Endothelial cell of umbilical vein (primary cell): ENCODE results near the gene KRTAP5-2. TPM values are rescaled to one million over a fixed set of nuclear protein-coding genes. Genes with fewer than 3 reads are reported as not detected.
"Not testable (repeated sequence)": the region's sequence is repeated elsewhere in the genome, so short reads cannot be mapped to it uniquely, and the experiment has no call there.

ENCODE experiments used
- BruUV-seq: library from RNA; stranded (reverse); fragments of 400-500 nt; replicated peaks from 2 replicates; lab custom pipeline; 2021; lab: Mats Ljungman, UMichigan
- CTCF ChIA-PET: fragments of 300-600, 350-600 bp; sonication (Branson Sonifier 250); formaldehyde crosslinking; loops from one replicate; lab custom pipeline; 2021; ENCODE audit warnings: antibody characterized with exemption, inconsistent platforms; lab: Charles Lee
- POLR2A ChIA-PET: fragments of 300-600, 350-600 bp; sonication (Branson Sonifier 250); formaldehyde crosslinking; loops from one replicate; lab custom pipeline; 2021; ENCODE audit warnings: antibody characterized with exemption, inconsistent platforms; lab: Charles Lee
- DNase-seq: peaks from one replicate; pipeline ENCODE4 v3.0.0-alpha.2; 2011; ENCODE audit warnings: low read depth, low spot score
- FAIRE-seq: peaks from 2 replicates; lab custom pipeline; 2011; peaks lifted over from hg19 to GRCh38; lab: Jason Lieb, UNC
- H2AFZ ChIP-seq: 2 replicates; pipeline ENCODE4 v1.6.0; 2012; ENCODE audit warnings: low read depth, low read length, control low read depth, inconsistent platforms
- H3K27ac ChIP-seq: 2 replicates; pipeline ENCODE4 v1.5.1; 2011; ENCODE audit warnings: low read depth, mild to moderate bottlenecking, control low read depth, low read length, moderate library complexity; ENCODE audit not compliant: insufficient read depth
- H3K27me3 ChIP-seq, 2 experiments: 2 replicates each; pipeline versions ENCODE4 v1.6.0 to v1.6.1; 2011; ENCODE audit warnings: low read length in 2 of 2, mixed read lengths in 1 of 2; ENCODE audit not compliant: control insufficient read depth in 2 of 2, insufficient read depth in 2 of 2
- H3K36me3 ChIP-seq, 2 experiments: 2 replicates in 1 of 2; 3 replicates in 1 of 2; pipeline ENCODE4 v1.5.1; 2011; ENCODE audit warnings: low read length in 2 of 2, mild to moderate bottlenecking in 1 of 2, moderate library complexity in 1 of 2; ENCODE audit not compliant: control insufficient read depth in 2 of 2, insufficient read depth in 2 of 2; ENCODE audit errors: extremely low read depth in 1 of 2
- H3K4me1 ChIP-seq: 3 replicates; pipeline ENCODE4 v1.5.1; 2011; ENCODE audit warnings: mild to moderate bottlenecking, low read length; ENCODE audit not compliant: control insufficient read depth, insufficient read depth; ENCODE audit errors: extremely low read depth
- H3K4me2 ChIP-seq: 2 replicates; pipeline ENCODE4 v1.6.1; 2011; ENCODE audit warnings: low read length, control low read depth, mixed read lengths; ENCODE audit not compliant: insufficient read depth
- H3K4me3 ChIP-seq, 3 experiments: fragments of 200-600 bp in 1 of 3; sonication (generic), shearing (Covaris generic) in 1 of 3; replicated peaks in 1 of 3; 2 replicates each; pipeline ENCODE4 v1.5.1; 2011 to 2016; ENCODE audit warnings: control low read depth in 3 of 3, low read length in 3 of 3, mild to moderate bottlenecking in 2 of 3, inconsistent platforms in 1 of 3, low read depth in 1 of 3, moderate library complexity in 1 of 3; ENCODE audit not compliant: insufficient read depth in 1 of 3
- H3K79me2 ChIP-seq: 2 replicates; pipeline ENCODE4 v1.6.0; 2012; ENCODE audit warnings: low read length, inconsistent platforms; ENCODE audit not compliant: control insufficient read depth, insufficient read depth
- H3K9ac ChIP-seq: replicated peaks from 2 replicates; pipeline ENCODE3; 2011; ENCODE audit warnings: low read length, control low read depth; ENCODE audit not compliant: insufficient read depth; ENCODE audit errors: extremely low read depth
- H3K9me1 ChIP-seq: replicated peaks from 3 replicates; pipeline ENCODE4 v1.6.0; 2011; ENCODE audit warnings: mild to moderate bottlenecking, low read length; ENCODE audit not compliant: control insufficient read depth, insufficient read depth; ENCODE audit errors: extremely low read depth
- H3K9me3 ChIP-seq: replicated peaks from 2 replicates; pipeline ENCODE4 v1.5.1; 2012; ENCODE audit warnings: low read length, inconsistent platforms; ENCODE audit not compliant: control insufficient read depth, insufficient read depth
- H4K20me1 ChIP-seq: replicated peaks from 2 replicates; pipeline ENCODE3; 2011; ENCODE audit warnings: mild to moderate bottlenecking, low read length; ENCODE audit not compliant: control insufficient read depth, insufficient read depth; ENCODE audit errors: extremely low read depth
- CTCF ChIP-seq, 2 donors: IDR thresholded peaks; 1 replicate in 1 of 2; 2 replicates in 1 of 2; pipeline ENCODE4 v1.5.1; 2011; ENCODE audit warnings: low read length in 2 of 2, mild to moderate bottlenecking in 2 of 2, moderate library complexity in 2 of 2, control low read depth in 1 of 2, inconsistent platforms in 1 of 2, low read depth in 1 of 2; ENCODE audit not compliant: insufficient read depth in 1 of 2; ENCODE audit errors: extremely low read depth in 1 of 2
- EZH2 ChIP-seq: IDR thresholded peaks from 2 replicates; pipeline ENCODE4 v1.6.1; 2012; ENCODE audit warnings: borderline replicate concordance, low read depth, mild to moderate bottlenecking, moderate library complexity, low read length, inconsistent platforms; ENCODE audit not compliant: severe bottlenecking
- FOS ChIP-seq: IDR thresholded peaks from 2 replicates; pipeline ENCODE4 v1.6.1; 2011; ENCODE audit warnings: mild to moderate bottlenecking, low read length, moderate library complexity, borderline replicate concordance; ENCODE audit not compliant: insufficient read depth
- GATA2 ChIP-seq: IDR thresholded peaks from 2 replicates; pipeline ENCODE4 v1.7.0; 2011; ENCODE audit warnings: low read depth, mild to moderate bottlenecking, moderate library complexity, mixed read lengths, low read length; ENCODE audit not compliant: insufficient read length, insufficient read depth
- JUN ChIP-seq: IDR thresholded peaks from 2 replicates; pipeline ENCODE4 v1.6.1; 2011; ENCODE audit warnings: borderline replicate concordance, low read depth; ENCODE audit not compliant: insufficient read length, insufficient read depth
- MYC ChIP-seq: IDR thresholded peaks from one replicate; pipeline ENCODE4 v1.6.1; 2011; ENCODE audit warnings: mild to moderate bottlenecking, low read depth, low read length
- POLR2A ChIP-seq: IDR thresholded peaks from 2 replicates; pipeline ENCODE4 v1.6.1; 2012; ENCODE audit warnings: low read depth, mild to moderate bottlenecking, control low read depth, low read length
- POLR2AphosphoS5 ChIP-seq: IDR thresholded peaks from 2 replicates; pipeline ENCODE4 v1.6.1; 2012; ENCODE audit warnings: low read depth, mild to moderate bottlenecking, control low read depth, low read length, moderate library complexity; ENCODE audit not compliant: insufficient read depth
- dilution Hi-C: fragments of 300-500 bp; cut with MboI; formaldehyde crosslinking; loops from one replicate; pipeline ENCODE4 v1.15.0; 2019; ENCODE audit warnings: low sequenced_read_pairs; ENCODE audit not compliant: extremely low pct_ligation_motif_present
- intact Hi-C: fragments of 100-400 bp; cut with micrococcal nuclease; formaldehyde crosslinking; loops from one replicate; pipeline ENCODE4 v1.10.0; 2022
- polyA plus RNA-seq, 4 experiments: library from polyadenylated mRNA; depleted of rRNA in 3 of 4; stranded (reverse) in 3 of 4; unstranded in 1 of 4; fragments of >200 nt; gene quantifications; 2 replicates each; pipeline versions ENCODE4 v1.2.1 to v1.2.3, GENCODE V29; 2011 to 2012; ENCODE audit warnings: missing spikeins in 1 of 4
- total RNA-seq: library from RNA; stranded (reverse); gene quantifications from 2 replicates; pipeline ENCODE4 v1.2.3, GENCODE V29; 2021
- TF ChIP-seq, protein P1 (sequence below): IDR thresholded peaks from 2 replicates; pipeline ENCODE4 v1.6.1; 2011; ENCODE audit not compliant: insufficient read depth, insufficient read length

The KRTAP5-2 gene
- total and polyA plus RNA-seq, 2 donors (not counting 3 experiments of a cell fraction or from before 2014, with no cell fraction given), result not detected

DNA sequence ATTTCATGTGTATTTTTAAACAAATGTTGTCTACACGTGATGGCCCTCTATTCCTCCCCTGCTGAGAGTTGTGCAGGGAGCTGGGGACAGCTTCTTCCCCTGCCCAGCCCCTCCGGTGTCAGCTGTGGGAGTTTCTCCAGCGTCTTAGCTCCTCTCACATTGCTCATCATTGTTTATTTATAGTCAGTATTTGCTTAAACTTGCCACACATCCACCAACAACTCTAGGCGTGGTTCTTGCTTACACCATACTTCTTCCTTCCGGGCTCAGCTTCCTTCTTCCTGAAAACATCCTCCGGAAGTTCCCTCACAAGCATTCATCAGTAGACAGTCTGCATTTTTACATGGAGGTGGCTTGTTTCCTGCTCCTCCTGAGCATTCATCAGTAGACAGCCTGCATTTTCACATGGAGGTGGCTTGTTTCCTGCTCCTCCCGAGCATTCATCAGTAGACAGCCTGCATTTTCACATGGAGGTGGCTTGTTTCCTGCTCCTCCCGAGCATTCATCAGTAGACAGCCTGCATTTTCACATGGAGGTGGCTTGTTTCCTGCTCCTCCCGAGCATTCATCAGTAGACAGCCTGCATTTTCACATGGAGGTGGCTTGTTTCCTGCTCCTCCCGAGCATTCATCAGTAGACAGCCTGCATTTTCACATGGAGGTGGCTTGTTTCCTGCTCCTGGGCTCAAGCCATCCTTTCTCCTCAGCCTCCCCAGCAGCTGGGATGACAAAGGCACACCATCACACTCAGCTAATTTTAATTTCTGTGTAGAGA, 8.7 kb downstream of the KRTAP5-2 start:
- BruUV-seq, POLR2A ChIA-PET, dilution Hi-C loops, H3K9me1 ChIP-seq, H3K36me3 ChIP-seq, H3K9me3 ChIP-seq, H3K4me1 ChIP-seq, H3K27ac ChIP-seq, H3K79me2 ChIP-seq, DNase-seq, H3K4me3 ChIP-seq, H3K27me3 ChIP-seq, H3K9ac ChIP-seq, H4K20me1 ChIP-seq: not testable (repeated sequence)
- Histone ChIP-seq H3K4me2 (peak overlapping the region; percentile 54), H2AFZ (peak overlapping the region; percentile 86)
- peak; percentile 37 for FAIRE-seq
- intact Hi-C loops, result loop anchor here (5.0 kb wide), 1 partner anchor 48 kb away; no protein-coding TSS in a partner anchor
- CTCF ChIA-PET, result interaction anchor here (0.9 to 6.9 kb wide), 5 partner anchors 11 to 63 kb away, joined by 3 to 42 read pairs (median 4); no protein-coding TSS in a partner anchor
- peak; percentile 14 for TF ChIP-seq FOS

DNA sequence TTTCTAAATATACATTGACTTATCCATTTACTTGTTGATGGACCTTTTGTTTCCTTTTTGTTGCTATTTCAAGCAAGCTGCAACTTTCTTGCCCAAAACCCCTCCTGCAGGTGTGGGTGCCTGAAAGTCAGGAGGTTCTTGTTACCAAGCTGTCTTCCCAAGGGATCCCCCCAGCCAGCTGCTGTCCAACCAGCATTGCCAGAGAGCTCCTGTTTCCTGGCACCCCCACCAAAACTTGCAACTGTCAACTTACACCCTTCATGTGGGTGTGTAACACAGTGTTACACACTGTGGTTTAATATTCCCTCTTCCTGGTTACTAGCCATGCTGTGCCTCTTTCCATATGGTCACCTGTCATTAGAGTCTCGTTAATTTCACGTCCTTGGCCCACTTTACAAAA, 11.4 kb downstream of the KRTAP5-2 start:
- ChIA-PET CTCF (interaction anchor here (0.9 to 6.9 kb wide), 3 partner anchors 9 to 40 kb away, joined by 4 to 42 read pairs (median 10); no protein-coding TSS in a partner anchor), POLR2A (no interaction called here)
- H3K9me3 ChIP-seq, result no peaks in the 10 kb centered on the region
- H3K79me2 ChIP-seq, result no peaks in the 10 kb centered on the region
- intact Hi-C loops, result loop anchor here (5.0 kb wide), 1 partner anchor 51 kb away; no protein-coding TSS in a partner anchor
- no peaks in the 10 kb centered on the region for H3K27me3 ChIP-seq
- dilution Hi-C loops, result no loop called here
- no peaks in the 10 kb centered on the region for H3K9me1 ChIP-seq
- H3K4me2 ChIP-seq, result no peak overlapping the region
- TF ChIP-seq GATA2, result no peak
- no peak for TF ChIP-seq JUN
- TF ChIP-seq, protein P1, sequence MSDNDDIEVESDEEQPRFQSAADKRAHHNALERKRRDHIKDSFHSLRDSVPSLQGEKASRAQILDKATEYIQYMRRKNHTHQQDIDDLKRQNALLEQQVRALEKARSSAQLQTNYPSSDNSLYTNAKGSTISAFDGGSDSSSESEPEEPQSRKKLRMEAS, result no peak
- no peak for TF ChIP-seq FOS
- TF ChIP-seq CTCF (IDR thresholded peaks at IDR 0.05; ENCODE audit: extremely low read depth in 1 of 2, insufficient read depth in 1 of 2, low read depth in 1 of 2, low read length in 2 of 2), result no peak
- no peak for TF ChIP-seq EZH2
- TF ChIP-seq MYC, result no peak
- no peak for TF ChIP-seq POLR2AphosphoS5
- TF ChIP-seq POLR2A, result no peak
- no peaks in the 10 kb centered on the region for H4K20me1 ChIP-seq
- no peak for DNase-seq
- no peaks in the 10 kb centered on the region for H3K36me3 ChIP-seq
- H3K4me1 ChIP-seq, result peaks cover 7% of the 10 kb centered on the region
- FAIRE-seq, result no peak
- no peak overlapping the region for H3K4me3 ChIP-seq
- H3K9ac ChIP-seq, result no peak overlapping the region
- no peak overlapping the region for H3K27ac ChIP-seq
- no peak overlapping the region for H2AFZ ChIP-seq
- BruUV-seq, result no TSS peak
